ENCODE data around the gene ATF6B.

DNA sequence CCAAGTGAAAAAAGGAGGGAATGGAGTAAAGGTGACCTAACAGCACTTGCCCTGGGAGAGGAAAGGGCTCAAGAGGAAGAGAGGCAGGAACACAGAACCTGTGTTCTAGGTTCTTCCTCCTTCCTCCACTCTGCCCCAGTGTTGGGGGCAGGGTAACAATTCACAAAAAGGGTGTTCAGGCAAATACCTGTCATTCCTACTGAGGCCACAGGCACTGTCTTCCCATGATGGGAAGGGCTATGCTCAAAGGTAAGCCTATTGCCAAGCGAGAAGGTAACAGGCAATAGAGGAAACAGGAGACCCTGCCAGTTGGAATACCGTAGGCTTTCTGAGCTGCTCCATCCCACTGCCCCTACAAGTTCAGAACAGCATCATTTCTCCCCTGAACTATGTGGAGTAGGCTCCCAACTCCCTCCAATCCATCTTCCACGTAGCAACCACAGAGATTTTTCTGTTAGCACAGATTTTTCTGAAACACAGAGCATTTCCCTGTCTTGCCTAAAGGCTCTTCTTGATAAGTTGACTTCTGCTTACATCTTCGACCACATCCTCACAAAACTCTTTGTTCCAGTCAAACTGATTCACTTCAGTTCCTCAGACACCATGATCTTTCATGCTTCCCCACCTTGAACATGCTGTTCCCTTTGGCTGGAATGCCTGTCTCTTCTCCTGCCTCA is 45.1 kb upstream of the ATF6B start:
- TF ChIP-seq, protein P1, sequence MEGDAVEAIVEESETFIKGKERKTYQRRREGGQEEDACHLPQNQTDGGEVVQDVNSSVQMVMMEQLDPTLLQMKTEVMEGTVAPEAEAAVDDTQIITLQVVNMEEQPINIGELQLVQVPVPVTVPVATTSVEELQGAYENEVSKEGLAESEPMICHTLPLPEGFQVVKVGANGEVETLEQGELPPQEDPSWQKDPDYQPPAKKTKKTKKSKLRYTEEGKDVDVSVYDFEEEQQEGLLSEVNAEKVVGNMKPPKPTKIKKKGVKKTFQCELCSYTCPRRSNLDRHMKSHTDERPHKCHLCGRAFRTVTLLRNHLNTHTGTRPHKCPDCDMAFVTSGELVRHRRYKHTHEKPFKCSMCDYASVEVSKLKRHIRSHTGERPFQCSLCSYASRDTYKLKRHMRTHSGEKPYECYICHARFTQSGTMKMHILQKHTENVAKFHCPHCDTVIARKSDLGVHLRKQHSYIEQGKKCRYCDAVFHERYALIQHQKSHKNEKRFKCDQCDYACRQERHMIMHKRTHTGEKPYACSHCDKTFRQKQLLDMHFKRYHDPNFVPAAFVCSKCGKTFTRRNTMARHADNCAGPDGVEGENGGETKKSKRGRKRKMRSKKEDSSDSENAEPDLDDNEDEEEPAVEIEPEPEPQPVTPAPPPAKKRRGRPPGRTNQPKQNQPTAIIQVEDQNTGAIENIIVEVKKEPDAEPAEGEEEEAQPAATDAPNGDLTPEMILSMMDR (IDR thresholded peaks at IDR 0.05; ENCODE audit: poor library complexity) = no peak
- no peak for TF ChIP-seq EZH2phosphoT487 (IDR thresholded peaks at IDR 0.05; ENCODE audit: low read depth, severe bottlenecking, unreplicated experiment)
